SK-N-SH treated with all-trans-retinoic acid at 6 μM for 48 hours (cell line): Measurements from ENCODE around the gene AJUBA.
"Not testable (repeated sequence)": the region's sequence is repeated elsewhere in the genome, so short reads cannot be mapped to it uniquely, and the experiment has no call there.

Experiments used
- ATAC-seq: fragments of 200-7000 bp; cut with Tn5 transposase; 3 replicates; pipeline ENCODE4 v1.9.1; 2020; ENCODE audit warnings: mild to moderate bottlenecking, moderate library complexity
- ARNTL ChIP-seq: fragments of 450-650 bp; formaldehyde crosslinking; IDR thresholded peaks from 2 replicates; pipeline ENCODE4 v1.5.0; 2020; ENCODE audit warnings: low read depth, mild to moderate bottlenecking, moderate library complexity, borderline replicate concordance
- CSDC2 ChIP-seq: fragments of 250-450 bp; sonication (Bioruptor Pico); IDR thresholded peaks from 2 replicates; pipeline ENCODE4 v1.5.0; 2020; ENCODE audit warnings: mild to moderate bottlenecking, moderate library complexity
- CSRNP3 ChIP-seq: fragments of 250-450 bp; sonication (Bioruptor Pico); IDR thresholded peaks from 2 replicates; pipeline ENCODE4 v1.5.1; 2021; ENCODE audit warnings: mild to moderate bottlenecking, moderate library complexity
- ESRRG ChIP-seq: fragments of 250-450 bp; sonication (Bioruptor Pico); IDR thresholded peaks from 2 replicates; pipeline ENCODE4 v1.6.1; 2021; ENCODE audit warnings: mild to moderate bottlenecking
- ISL1 ChIP-seq: fragments of 250-450 bp; sonication (Bioruptor Pico); IDR thresholded peaks from 2 replicates; pipeline ENCODE4 v2.1.2; 2022; ENCODE audit warnings: mild to moderate bottlenecking, moderate library complexity
- PATZ1 ChIP-seq: fragments of 250-450 bp; sonication (Bioruptor Pico); IDR thresholded peaks from 2 replicates; pipeline ENCODE4 v1.8.0; 2020; ENCODE audit warnings: mild to moderate bottlenecking, moderate library complexity, borderline replicate concordance
- POU6F1 ChIP-seq: fragments of 250-450 bp; sonication (Bioruptor Pico); IDR thresholded peaks from 2 replicates; pipeline ENCODE4 v1.8.0; 2021; ENCODE audit warnings: low read depth, mild to moderate bottlenecking, moderate library complexity, borderline replicate concordance
- PPARA ChIP-seq: fragments of 250-450 bp; sonication (Bioruptor Pico); IDR thresholded peaks from 2 replicates; pipeline ENCODE4 v1.5.0; 2020; ENCODE audit warnings: mild to moderate bottlenecking, borderline replicate concordance
- RARB ChIP-seq: fragments of 250-450 bp; sonication (Bioruptor Pico); IDR thresholded peaks from 2 replicates; pipeline ENCODE4 v1.8.0; 2021; ENCODE audit warnings: mild to moderate bottlenecking, moderate library complexity
- TCF4 ChIP-seq: fragments of 250-450 bp; sonication (Bioruptor Pico); IDR thresholded peaks from 2 replicates; pipeline ENCODE4 v1.8.0; 2021; ENCODE audit warnings: mild to moderate bottlenecking, moderate library complexity, borderline replicate concordance
- TOX ChIP-seq: fragments of 250-450 bp; sonication (Bioruptor Pico); IDR thresholded peaks from 2 replicates; pipeline ENCODE4 v1.8.0; 2021; ENCODE audit warnings: mild to moderate bottlenecking, moderate library complexity, borderline replicate concordance
- TSHZ2 ChIP-seq: fragments of 250-450 bp; sonication (Bioruptor Pico); IDR thresholded peaks from 2 replicates; pipeline ENCODE4 v1.5.0; 2020; ENCODE audit warnings: mild to moderate bottlenecking, moderate library complexity
- ZC3H10 ChIP-seq: fragments of 250-450 bp; sonication (Bioruptor Pico); IDR thresholded peaks from 2 replicates; pipeline ENCODE4 v1.5.1; 2021; ENCODE audit warnings: mild to moderate bottlenecking, moderate library complexity
- ZFP30 ChIP-seq: fragments of 450-650 bp; formaldehyde crosslinking; IDR thresholded peaks from 2 replicates; pipeline ENCODE4 v1.5.0; 2022; ENCODE audit warnings: mild to moderate bottlenecking, moderate library complexity
- ZNF565 ChIP-seq: fragments of 450-650 bp; formaldehyde crosslinking; conservative IDR thresholded peaks from 2 replicates; pipeline ENCODE4 v1.5.0; 2020; ENCODE audit warnings: low read depth, mild to moderate bottlenecking, moderate library complexity
- ZNF70 ChIP-seq: fragments of 450-650 bp; formaldehyde crosslinking; IDR thresholded peaks from 2 replicates; pipeline ENCODE4 v1.5.0; 2020; ENCODE audit warnings: mild to moderate bottlenecking, moderate library complexity
- ZNF8 ChIP-seq: fragments of 450-650 bp; formaldehyde crosslinking; IDR thresholded peaks from 2 replicates; pipeline ENCODE4 v1.5.0; 2020; ENCODE audit warnings: mild to moderate bottlenecking, moderate library complexity

The AJUBA gene

GRCh38 chr14:23015618-23016017 lies 33.3 kb upstream of the AJUBA start:
- no peak for TF ChIP-seq ZC3H10 (CRISPR knock-in tag)
- no peak for TF ChIP-seq TSHZ2 (CRISPR knock-in tag)
- no peak for TF ChIP-seq PATZ1 (CRISPR knock-in tag)
- TF ChIP-seq POU6F1 (CRISPR knock-in tag) = no peak
- no peak for TF ChIP-seq TCF4
- no peak for TF ChIP-seq ZFP30

GRCh38 chr14:23013749-23014054 lies 31.4 kb upstream of the AJUBA start:
- ATAC-seq = not testable (repeated sequence)

More at GRCh38 chr14:23015618-23016017, 33.3 kb upstream of the AJUBA start:
- no peak for ATAC-seq

GRCh38 chr14:23013054-23013748 lies 30.9 kb upstream of the AJUBA start:
- no peak for TF ChIP-seq ISL1
- no peak for TF ChIP-seq CSDC2 (CRISPR knock-in tag)
- TF ChIP-seq TOX (CRISPR knock-in tag) = no peak
- TF ChIP-seq PATZ1 (CRISPR knock-in tag) = no peak
- peak; percentile 79; the same call in 1 of the 2 replicates for TF ChIP-seq TCF4
- TF ChIP-seq ARNTL (CRISPR knock-in tag) = no peak
- no peak for TF ChIP-seq ZC3H10 (CRISPR knock-in tag)
- no peak for TF ChIP-seq ZNF565 (CRISPR knock-in tag)
- TF ChIP-seq ZNF8 (CRISPR knock-in tag) = no peak
- no peak for TF ChIP-seq TSHZ2 (CRISPR knock-in tag)
- no peak for TF ChIP-seq RARB (CRISPR knock-in tag)
- no peak for TF ChIP-seq POU6F1 (CRISPR knock-in tag)
- no peak for TF ChIP-seq ESRRG (CRISPR knock-in tag)
- TF ChIP-seq CSRNP3 (CRISPR knock-in tag) = no peak
- no peak for TF ChIP-seq PPARA
- TF ChIP-seq ZNF70 = 0 out of 2 replicates have a peak, but pooled peaks have one; percentile 20
- ATAC-seq = peak; percentile 29; the same call in 1 of the 3 replicates
